ENCODE data around the gene ARL6.

DNA sequence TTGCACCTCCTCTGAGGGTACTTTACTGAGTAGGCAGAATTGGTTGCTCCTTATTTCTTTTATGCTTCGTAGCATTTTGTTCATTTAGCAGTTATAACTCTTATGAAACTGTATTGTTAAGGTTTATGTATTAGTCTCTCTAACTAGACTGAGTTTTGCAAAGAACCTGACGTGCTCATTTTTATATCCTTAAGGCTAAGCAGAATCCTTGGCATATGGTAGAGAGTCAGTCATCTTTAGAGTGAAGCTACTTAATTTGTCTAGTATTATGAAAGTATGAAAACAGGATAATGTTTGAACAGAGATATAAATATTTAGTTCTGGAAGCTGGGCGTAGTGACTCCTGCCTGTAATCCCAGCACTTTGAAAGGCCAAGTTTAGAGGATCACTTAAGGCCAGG, 77.4 kb downstream of the ARL6 start:
- TF ChIP-seq, protein P1, sequence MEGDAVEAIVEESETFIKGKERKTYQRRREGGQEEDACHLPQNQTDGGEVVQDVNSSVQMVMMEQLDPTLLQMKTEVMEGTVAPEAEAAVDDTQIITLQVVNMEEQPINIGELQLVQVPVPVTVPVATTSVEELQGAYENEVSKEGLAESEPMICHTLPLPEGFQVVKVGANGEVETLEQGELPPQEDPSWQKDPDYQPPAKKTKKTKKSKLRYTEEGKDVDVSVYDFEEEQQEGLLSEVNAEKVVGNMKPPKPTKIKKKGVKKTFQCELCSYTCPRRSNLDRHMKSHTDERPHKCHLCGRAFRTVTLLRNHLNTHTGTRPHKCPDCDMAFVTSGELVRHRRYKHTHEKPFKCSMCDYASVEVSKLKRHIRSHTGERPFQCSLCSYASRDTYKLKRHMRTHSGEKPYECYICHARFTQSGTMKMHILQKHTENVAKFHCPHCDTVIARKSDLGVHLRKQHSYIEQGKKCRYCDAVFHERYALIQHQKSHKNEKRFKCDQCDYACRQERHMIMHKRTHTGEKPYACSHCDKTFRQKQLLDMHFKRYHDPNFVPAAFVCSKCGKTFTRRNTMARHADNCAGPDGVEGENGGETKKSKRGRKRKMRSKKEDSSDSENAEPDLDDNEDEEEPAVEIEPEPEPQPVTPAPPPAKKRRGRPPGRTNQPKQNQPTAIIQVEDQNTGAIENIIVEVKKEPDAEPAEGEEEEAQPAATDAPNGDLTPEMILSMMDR (IDR thresholded peaks at IDR 0.05), result no peak
- TF ChIP-seq ZFX (IDR thresholded peaks at IDR 0.05; ENCODE audit: borderline replicate concordance), result no peak

Data from 22Rv1 (cell line).